ENCODE results near the gene PRF1. TPM values are rescaled to one million over a fixed set of nuclear protein-coding genes. Genes with fewer than 3 reads are reported as not detected.

PRF1 gene
- total RNA-seq, 1 donor from 2014 or later: 1.1 TPM

- ATAC-seq: no peak
- no peak for DNase-seq (ENCODE audit: low spot score)
These were observed 40.3 kb downstream of the PRF1 start for GRCh38 chr10:70562036-70562755.

GRCh38 chr10:70561558-70561957, 41.0 kb downstream of the PRF1 start:
- DNase-seq (ENCODE audit: low spot score) (no peak), ATAC-seq (no peak)

- ATAC-seq: no peak
- DNase-seq (ENCODE audit: low spot score): no peak
These were observed 41.5 kb downstream of the PRF1 start for GRCh38 chr10:70561070-70561469.

- ATAC-seq (no peak), DNase-seq (ENCODE audit: low spot score) (no peak)
These were observed 42.0 kb downstream of the PRF1 start for GRCh38 chr10:70560511-70560941.

GRCh38 chr10:70559861-70560260, 42.7 kb downstream of the PRF1 start:
- DNase-seq (ENCODE audit: low spot score) (no peak), ATAC-seq (no peak)

GRCh38 chr10:70558871-70559810, 43.4 kb downstream of the PRF1 start:
- ATAC-seq (peak; percentile 61), DNase-seq (ENCODE audit: low spot score) (no peak)

GRCh38 chr10:70558295-70558694, 44.2 kb downstream of the PRF1 start:
- DNase-seq (ENCODE audit: low spot score): no peak
- no peak for ATAC-seq

- DNase-seq (ENCODE audit: low spot score): no peak
- no peak for ATAC-seq
These were observed 44.7 kb downstream of the PRF1 start for GRCh38 chr10:70557876-70558275.

- no peak for DNase-seq (ENCODE audit: low spot score)
- no peak for ATAC-seq
These were observed 45.3 kb downstream of the PRF1 start for GRCh38 chr10:70557086-70557845.

- ATAC-seq (no peak), DNase-seq (ENCODE audit: low spot score) (no peak)
These were observed 47.2 kb downstream of the PRF1 start for GRCh38 chr10:70555371-70555770.

GRCh38 chr10:70552586-70552985, 50.0 kb downstream of the PRF1 start:
- DNase-seq (ENCODE audit: low spot score) (no peak), ATAC-seq (no peak)

GRCh38 chr10:70551971-70552422, 50.5 kb downstream of the PRF1 start:
- DNase-seq (ENCODE audit: low spot score): no peak
- no peak for ATAC-seq

- ATAC-seq (no peak), DNase-seq (ENCODE audit: low spot score) (no peak)
These were observed 51.1 kb downstream of the PRF1 start for GRCh38 chr10:70551466-70551865.

- DNase-seq (ENCODE audit: low spot score) (no peak), ATAC-seq (no peak)
These were observed 52.1 kb downstream of the PRF1 start for GRCh38 chr10:70550459-70550858.

- DNase-seq (ENCODE audit: low spot score): peak; percentile 71
- peak; percentile 92 for ATAC-seq
These were observed 52.5 kb downstream of the PRF1 start for GRCh38 chr10:70549962-70550458.

GRCh38 chr10:70549351-70549961, 53.1 kb downstream of the PRF1 start:
- DNase-seq (ENCODE audit: low spot score) (no peak), ATAC-seq (peak; percentile 17)

All from left lobe of liver (tissue), 2 donors.